Muscle layer of colon (tissue), 2 donors: ENCODE data around the gene PCGF2.

Experiments
- H3K27ac ChIP-seq: one replicate; pipeline ENCODE4 v1.7.0; 2013; ENCODE audit warnings: low read depth, mild to moderate bottlenecking, low read length, moderate library complexity
- H3K27me3 ChIP-seq, 2 donors: one replicate each; pipeline ENCODE4 v1.7.0; 2013; ENCODE audit warnings: low read length in 2 of 2, mild to moderate bottlenecking in 2 of 2; ENCODE audit not compliant: insufficient read depth in 2 of 2, control insufficient read depth in 1 of 2
- H3K36me3 ChIP-seq: one replicate; pipeline ENCODE4 v1.7.0; 2013; ENCODE audit warnings: mild to moderate bottlenecking, low read length; ENCODE audit not compliant: insufficient read depth
- H3K4me1 ChIP-seq: one replicate; pipeline ENCODE4 v1.7.0; 2013; ENCODE audit warnings: mild to moderate bottlenecking, low read length; ENCODE audit not compliant: insufficient read depth
- H3K4me3 ChIP-seq, 2 donors: one replicate each; pipeline ENCODE4 v1.7.0; 2013; ENCODE audit warnings: low read length in 2 of 2, low read depth in 1 of 2, mild to moderate bottlenecking in 1 of 2, moderate library complexity in 1 of 2
- H3K9ac ChIP-seq: one replicate; pipeline ENCODE4 v1.7.0; 2013; ENCODE audit warnings: low read length
- H3K9me3 ChIP-seq: one replicate; pipeline ENCODE4 v1.7.0; 2013; ENCODE audit warnings: mild to moderate bottlenecking, low read length
- donor health status: abdominal sarcoma.
- donor health status: Adenocarcinoma of cecum.

PCGF2 gene

GRCh38 chr17:38779965-38780752, 32.0 kb upstream of the PCGF2 start:
- Histone ChIP-seq H3K4me1 (no peaks in the 10 kb centered on the region), H3K4me3 (no peak overlapping the region), H3K36me3 (peaks cover 87% of the 10 kb centered on the region), H3K9ac (no peak overlapping the region), H3K9me3 (no peaks in the 10 kb centered on the region), H3K27ac (no peak overlapping the region), H3K27me3 (no peaks in the 10 kb centered on the region)

GRCh38 chr17:38777641-38778250, 29.6 kb upstream of the PCGF2 start:
- H3K36me3 ChIP-seq, result peaks cover 81% of the 10 kb centered on the region
- no peak overlapping the region for H3K27ac ChIP-seq
- H3K9me3 ChIP-seq, result no peaks in the 10 kb centered on the region
- H3K9ac ChIP-seq, result no peak overlapping the region
- no peaks in the 10 kb centered on the region for H3K4me1 ChIP-seq
- no peaks in the 10 kb centered on the region for H3K27me3 ChIP-seq
- H3K4me3 ChIP-seq, result no peak overlapping the region

- no peaks in the 10 kb centered on the region for H3K27me3 ChIP-seq
- H3K27ac ChIP-seq, result no peak overlapping the region
- H3K4me3 ChIP-seq, result no peak overlapping the region
- no peaks in the 10 kb centered on the region for H3K4me1 ChIP-seq
- no peak overlapping the region for H3K9ac ChIP-seq
- no peaks in the 10 kb centered on the region for H3K9me3 ChIP-seq
- H3K36me3 ChIP-seq, result peaks cover 77% of the 10 kb centered on the region
These were observed 25.1 kb upstream of the PCGF2 start for GRCh38 chr17:38773258-38773657.

- H3K36me3 ChIP-seq, result peaks cover 78% of the 10 kb centered on the region
- no peaks in the 10 kb centered on the region for H3K4me1 ChIP-seq
- H3K9me3 ChIP-seq, result no peaks in the 10 kb centered on the region
- H3K27me3 ChIP-seq, result no peaks in the 10 kb centered on the region
- no peak overlapping the region for H3K9ac ChIP-seq
- no peak overlapping the region for H3K27ac ChIP-seq
- no peak overlapping the region for H3K4me3 ChIP-seq
These were observed 20.3 kb upstream of the PCGF2 start for GRCh38 chr17:38768417-38768816.

- Histone ChIP-seq H3K36me3 (peaks cover 82% of the 10 kb centered on the region), H3K27ac (no peak overlapping the region), H3K9me3 (no peaks in the 10 kb centered on the region), H3K4me1 (no peaks in the 10 kb centered on the region), H3K9ac (no peak overlapping the region), H3K27me3 (no peaks in the 10 kb centered on the region), H3K4me3 (no peak overlapping the region)
These were observed 18.2 kb upstream of the PCGF2 start for GRCh38 chr17:38766341-38766740.

GRCh38 chr17:38762231-38762630, 14.1 kb upstream of the PCGF2 start:
- peaks cover 66% of the 10 kb centered on the region for H3K36me3 ChIP-seq
- H3K4me1 ChIP-seq, result no peaks in the 10 kb centered on the region
- H3K9ac ChIP-seq, result no peak overlapping the region
- H3K27ac ChIP-seq, result no peak overlapping the region
- H3K9me3 ChIP-seq, result no peaks in the 10 kb centered on the region
- H3K27me3 ChIP-seq, result no peaks in the 10 kb centered on the region
- no peak overlapping the region for H3K4me3 ChIP-seq

GRCh38 chr17:38761612-38762011, 13.5 kb upstream of the PCGF2 start:
- H3K27ac ChIP-seq, result no peak overlapping the region
- H3K9me3 ChIP-seq, result no peaks in the 10 kb centered on the region
- no peak overlapping the region for H3K4me3 ChIP-seq
- H3K27me3 ChIP-seq, result no peaks in the 10 kb centered on the region
- H3K36me3 ChIP-seq, result peaks cover 61% of the 10 kb centered on the region
- H3K4me1 ChIP-seq, result no peaks in the 10 kb centered on the region
- no peak overlapping the region for H3K9ac ChIP-seq

GRCh38 chr17:38753071-38753506, 5.0 kb upstream of the PCGF2 start:
- H3K4me1 ChIP-seq, result peaks cover 31% of the 10 kb centered on the region

GRCh38 chr17:38752308-38753070, 4.4 kb upstream of the PCGF2 start, which contains the start of gene PSMB3:
Gene PSMB3, plus strand, starts transcription at chr17:38752741. Its CDS starts 86 bp downstream, at chr17:38752827.
- Histone ChIP-seq H3K4me1 (peaks cover 31% of the 10 kb centered on the region), H3K4me3 (peak within 1 kb of the TSS; percentile 78 to 84), H3K36me3 (peaks cover 12% of the 10 kb centered on the region), H3K27ac (peak within 1 kb of the TSS; percentile 96), H3K9me3 (no peaks in the 10 kb centered on the region), H3K9ac (peak within 1 kb of the TSS; percentile 91), H3K27me3 (peaks cover 0 to 5% of the 10 kb centered on the region in 2 donors)

More at GRCh38 chr17:38753071-38753506, 5.0 kb upstream of the PCGF2 start:
- H3K9ac ChIP-seq, result peak overlapping the region; percentile 91
- peak overlapping the region; percentile 96 for H3K27ac ChIP-seq
- H3K9me3 ChIP-seq, result no peaks in the 10 kb centered on the region
- H3K4me3 ChIP-seq, result peak overlapping the region; percentile 78 to 84
- H3K36me3 ChIP-seq, result peaks cover 16% of the 10 kb centered on the region
- peaks cover 0 to 5% of the 10 kb centered on the region in 2 donors for H3K27me3 ChIP-seq

- peaks cover 12% of the 10 kb centered on the region for H3K36me3 ChIP-seq
- H3K4me1 ChIP-seq, result peaks cover 31% of the 10 kb centered on the region
- H3K4me3 ChIP-seq, result peak overlapping the region; percentile 78 to 84
- H3K9me3 ChIP-seq, result no peaks in the 10 kb centered on the region
- peaks cover 0 to 5% of the 10 kb centered on the region in 2 donors for H3K27me3 ChIP-seq
- peak overlapping the region; percentile 96 for H3K27ac ChIP-seq
- peak overlapping the region; percentile 91 for H3K9ac ChIP-seq
These were observed 3.7 kb upstream of the PCGF2 start for GRCh38 chr17:38751808-38752307.
